Psoas muscle (tissue), 8 donors: ENCODE data around the gene PRPF40B. TPM values are rescaled to one million over a fixed set of nuclear protein-coding genes. Genes with fewer than 3 reads are reported as not detected.
A peak's percentile ranks its signal among the peaks of the same experiment; 100 is the strongest.

ENCODE experiments used
- ATAC-seq, 4 donors: fragments of 200-7000 bp; cut with Tn5 transposase; one replicate each; pipeline ENCODE4 v1.9.1; 2020; ENCODE audit warnings: moderate library complexity in 3 of 4, mild to moderate bottlenecking in 2 of 4
- DNase-seq, 2 donors: peaks; one replicate each; pipeline ENCODE4 v3.0.0-alpha.2; 2020
- H3K27ac ChIP-seq: fragments of 200-600 bp; one replicate; pipeline ENCODE4 v1.8.0; 2022
- H3K27me3 ChIP-seq, 3 donors: fragments of 200-600 bp in 1 of 3; one replicate each; pipeline versions ENCODE4 v1.6.1 to v1.8.0; 2013 to 2022; ENCODE audit warnings: low read length in 2 of 3, mild to moderate bottlenecking in 2 of 3, moderate library complexity in 1 of 3; ENCODE audit not compliant: insufficient read depth in 3 of 3
- H3K36me3 ChIP-seq, 2 donors: fragments of 200-600 bp in 1 of 2; one replicate each; pipeline versions ENCODE4 v1.6.1 to v1.8.0; 2013 to 2022; ENCODE audit warnings: low read depth in 1 of 2, mild to moderate bottlenecking in 1 of 2, moderate library complexity in 1 of 2; ENCODE audit not compliant: insufficient read depth in 1 of 2
- H3K4me1 ChIP-seq: fragments of 200-600 bp; one replicate; pipeline ENCODE4 v1.8.0; 2022
- H3K4me3 ChIP-seq: fragments of 200-600 bp; one replicate; pipeline ENCODE4 v1.8.0; 2022; ENCODE audit warnings: mild to moderate bottlenecking
- H3K9me3 ChIP-seq: fragments of 200-600 bp; one replicate; pipeline ENCODE4 v1.8.0; 2022
- WGBS, 3 donors: extraction: QIAGEN DNeasy Blood & Tissue Kit; methylation state at CpG; one replicate each; pipeline versions ENCODE4 v1.1.6 to v1.1.7; 2013; 5-methylcytosine and 5-hydroxymethylcytosine counted together
- intact Hi-C, 2 donors: fragments of 100-400 bp; cut with DNase I; formaldehyde crosslinking; loops; one replicate each; pipeline versions ENCODE4 v1.11.0 to v1.14.2; 2022
- polyA plus RNA-seq, 3 donors: library from polyadenylated mRNA; stranded (reverse); fragments of 200-250 nt; gene quantifications; one replicate each; pipeline ENCODE4 v1.2.3, GENCODE V29; 2013
- total RNA-seq, 4 donors: library from RNA; stranded (reverse); fragmentation: NEBNext Ultra II Directional in 2 of 4; extraction: Animal tissue kit (Norgen Biotek cat#: 25700) in 2 of 4; gene quantifications; one replicate each; pipeline versions ENCODE4 v1.2.1 to v1.2.4, GENCODE V29; 2021 to 2023
- TF ChIP-seq, protein P1 (sequence below): fragments of 200-600 bp; IDR thresholded peaks from one replicate; pipeline ENCODE4 v1.8.0; 2022; ENCODE audit warnings: antibody characterized with exemption
- donor health status: healthy with polysubstance abuse.
- donor health status: DM: no; HTN: no; CAD: no; lungs with moderate emphysema.
- donor health status: Bipolar disorder and iron deficiency.
- donor health status: healthy.
- donor health status: DM: yes; HTN: yes; CAD: no.
- donor health status: DM: no; HTN: no; CAD: no.
- donor health status: DM: no; HTN: no; CAD: no.
- donor health status: DM: yes; HTN: yes; CAD: no.

PRPF40B gene
- total and polyA plus RNA-seq, 7 donors = 10.1 to 26.1 (median 24.5) TPM

- Histone ChIP-seq H3K4me3 (no peak overlapping the region), H3K9me3 (no peaks in the 10 kb centered on the region), H3K4me1 (peaks cover 7% of the 10 kb centered on the region), H3K27ac (no peak overlapping the region), H3K27me3 (no peaks in the 10 kb centered on the region), H3K36me3 (peaks cover 0 to 6% of the 10 kb centered on the region in 2 donors)
- ATAC-seq (peak in 1 of 4 donors; percentile 32), DNase-seq (no peak)
- intact Hi-C loops = no loop called here
- TF ChIP-seq, protein P1, sequence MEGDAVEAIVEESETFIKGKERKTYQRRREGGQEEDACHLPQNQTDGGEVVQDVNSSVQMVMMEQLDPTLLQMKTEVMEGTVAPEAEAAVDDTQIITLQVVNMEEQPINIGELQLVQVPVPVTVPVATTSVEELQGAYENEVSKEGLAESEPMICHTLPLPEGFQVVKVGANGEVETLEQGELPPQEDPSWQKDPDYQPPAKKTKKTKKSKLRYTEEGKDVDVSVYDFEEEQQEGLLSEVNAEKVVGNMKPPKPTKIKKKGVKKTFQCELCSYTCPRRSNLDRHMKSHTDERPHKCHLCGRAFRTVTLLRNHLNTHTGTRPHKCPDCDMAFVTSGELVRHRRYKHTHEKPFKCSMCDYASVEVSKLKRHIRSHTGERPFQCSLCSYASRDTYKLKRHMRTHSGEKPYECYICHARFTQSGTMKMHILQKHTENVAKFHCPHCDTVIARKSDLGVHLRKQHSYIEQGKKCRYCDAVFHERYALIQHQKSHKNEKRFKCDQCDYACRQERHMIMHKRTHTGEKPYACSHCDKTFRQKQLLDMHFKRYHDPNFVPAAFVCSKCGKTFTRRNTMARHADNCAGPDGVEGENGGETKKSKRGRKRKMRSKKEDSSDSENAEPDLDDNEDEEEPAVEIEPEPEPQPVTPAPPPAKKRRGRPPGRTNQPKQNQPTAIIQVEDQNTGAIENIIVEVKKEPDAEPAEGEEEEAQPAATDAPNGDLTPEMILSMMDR = no peak
- 44 to 58% (median 46%) methylated on average over 4 of the region's 4 CpGs for WGBS, 3 donors
Observed at GRCh38 chr12:49588721-49589516, 34.4 kb upstream of the PRPF40B start.

GRCh38 chr12:49598527-49598926, 24.8 kb upstream of the PRPF40B start:
- no peaks in the 10 kb centered on the region for H3K4me1 ChIP-seq
- no peaks in the 10 kb centered on the region for H3K9me3 ChIP-seq
- no peak for DNase-seq
- intact Hi-C loops = no loop called here
- no peak overlapping the region for H3K4me3 ChIP-seq
- ATAC-seq = no peak
- H3K36me3 ChIP-seq = no peaks in the 10 kb centered on the region
- H3K27ac ChIP-seq = no peak overlapping the region
- TF ChIP-seq, protein P1 = no peak
- H3K27me3 ChIP-seq = no peaks in the 10 kb centered on the region
- 71 to 77% (median 75%) methylated on average over 10 of the region's 10 CpGs for WGBS, 3 donors

GRCh38 chr12:49599961-49600360, 23.4 kb upstream of the PRPF40B start:
- 91 to 92% (median 91%) methylated on average over 8 of the region's 8 CpGs for WGBS, 3 donors
- intact Hi-C loops = no loop called here

DNA sequence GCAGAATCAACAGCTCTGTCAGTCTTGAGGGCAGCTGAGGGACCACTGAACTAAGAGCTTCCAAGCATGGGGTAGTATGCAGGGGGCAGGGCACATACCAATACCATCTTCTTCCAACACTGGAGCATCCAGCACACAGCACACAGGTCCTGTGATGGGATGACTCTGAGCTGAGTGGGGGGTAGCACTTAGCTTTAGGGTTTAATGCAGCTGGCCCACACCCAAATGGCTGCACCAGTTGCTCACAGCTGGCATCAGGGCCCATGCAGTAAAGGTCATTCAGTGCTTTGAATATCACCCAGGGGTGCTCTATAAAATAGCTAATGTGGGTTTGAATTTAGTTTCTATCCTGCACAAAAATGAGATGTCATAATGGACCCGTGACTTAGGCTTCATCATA, 19.6 kb upstream of the PRPF40B start:
- no peak for DNase-seq
- H3K4me1 ChIP-seq = no peaks in the 10 kb centered on the region
- no peaks in the 10 kb centered on the region for H3K27me3 ChIP-seq
- intact Hi-C loops = no loop called here
- no peak overlapping the region for H3K27ac ChIP-seq
- TF ChIP-seq, protein P1 = no peak
- no peak overlapping the region for H3K4me3 ChIP-seq
- H3K36me3 ChIP-seq = no peaks in the 10 kb centered on the region
- H3K9me3 ChIP-seq = no peaks in the 10 kb centered on the region
- no peak for ATAC-seq
- WGBS, 3 donors = 73 to 79% (median 76%) methylated on average over 1 of the region's 1 CpG

More at GRCh38 chr12:49599961-49600360, 23.4 kb upstream of the PRPF40B start:
- H3K9me3 ChIP-seq = no peaks in the 10 kb centered on the region
- no peak overlapping the region for H3K27ac ChIP-seq
- no peak overlapping the region for H3K4me3 ChIP-seq
- H3K36me3 ChIP-seq = no peaks in the 10 kb centered on the region
- ATAC-seq = no peak
- DNase-seq = no peak
- H3K4me1 ChIP-seq = no peaks in the 10 kb centered on the region
- TF ChIP-seq, protein P1 = no peak
- H3K27me3 ChIP-seq = no peaks in the 10 kb centered on the region
